ENCODE measurements around the gene YAE1.
A peak's percentile ranks its signal among the peaks of the same experiment; 100 is the strongest.
"Not testable (repeated sequence)": the region's sequence is repeated elsewhere in the genome, so short reads cannot be mapped to it uniquely, and the experiment has no call there.

Gene YAE1, protein sequence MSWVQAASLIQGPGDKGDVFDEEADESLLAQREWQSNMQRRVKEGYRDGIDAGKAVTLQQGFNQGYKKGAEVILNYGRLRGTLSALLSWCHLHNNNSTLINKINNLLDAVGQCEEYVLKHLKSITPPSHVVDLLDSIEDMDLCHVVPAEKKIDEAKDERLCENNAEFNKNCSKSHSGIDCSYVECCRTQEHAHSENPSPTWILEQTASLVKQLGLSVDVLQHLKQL

GRCh38 chr7:39566023-39566921 is at the start of gene YAE1:
TSS of gene YAE1 (plus strand) at chr7:39566404. CDS start at chr7:39566419, 15 bp downstream.
- DNase-seq = peak; percentile 64

GRCh38 chr7:39516498-39516897 is 49.7 kb upstream of the YAE1 start:
- DNase-seq = no peak

DNA sequence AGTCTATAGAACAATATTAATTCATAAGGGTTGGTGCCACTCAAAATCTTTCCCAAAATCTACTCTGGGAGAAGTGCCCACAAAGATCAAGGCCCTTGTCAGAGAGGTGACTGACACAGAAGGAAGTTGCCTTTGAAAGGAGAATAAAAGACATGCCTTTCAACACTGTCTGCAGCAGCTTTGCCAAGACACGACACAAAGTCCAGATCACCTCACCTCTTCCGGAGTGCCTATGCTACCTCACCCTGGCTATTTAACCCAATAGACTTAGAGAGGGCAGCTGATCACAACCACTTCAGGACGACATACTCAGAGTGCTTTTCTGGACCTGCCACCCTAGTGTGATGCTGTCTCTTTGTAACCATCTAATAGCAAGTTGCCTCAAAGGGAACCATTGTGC is 49.0 kb upstream of the YAE1 start:
- no peak for DNase-seq

DNA sequence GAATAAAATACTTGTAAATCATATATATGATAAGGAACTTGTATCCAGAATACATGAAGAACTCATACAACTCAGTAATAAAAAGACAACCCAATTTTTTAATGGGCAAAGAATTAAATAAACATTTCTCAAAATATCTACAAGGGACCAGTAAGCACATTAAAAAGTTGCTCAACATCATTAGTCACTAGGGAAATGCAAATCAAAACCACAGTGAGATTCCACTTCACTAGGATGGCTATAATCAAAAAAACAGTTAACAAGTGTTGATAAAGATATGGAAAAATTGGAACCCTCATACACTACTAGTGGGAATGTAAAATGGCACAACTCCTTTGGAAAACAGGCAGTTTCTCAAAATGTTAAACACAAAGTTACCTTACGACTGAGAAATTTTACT is 40.3 kb upstream of the YAE1 start:
- DNase-seq = no peak

GRCh38 chr7:39526666-39527065 is 39.5 kb upstream of the YAE1 start:
- DNase-seq = no peak

DNA sequence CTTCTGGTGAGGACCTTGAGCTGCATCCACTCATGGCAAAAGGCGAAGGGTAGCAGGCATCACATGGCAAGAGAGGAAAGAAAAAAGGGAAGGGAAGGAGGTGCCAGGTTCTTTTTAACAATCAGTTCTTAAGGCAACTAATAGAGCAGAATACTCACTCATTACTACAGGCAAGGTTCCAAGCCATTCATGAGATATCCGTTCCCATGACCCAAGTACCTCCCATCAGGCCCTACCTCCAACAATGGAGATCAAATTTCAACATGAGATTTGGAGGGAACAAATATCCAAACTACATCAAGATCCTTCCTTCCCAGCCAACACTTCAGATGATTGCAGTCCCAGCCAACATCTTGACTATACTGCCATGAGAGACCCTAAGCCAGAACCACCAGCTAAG is 38.9 kb upstream of the YAE1 start:
- DNase-seq = no peak

DNA sequence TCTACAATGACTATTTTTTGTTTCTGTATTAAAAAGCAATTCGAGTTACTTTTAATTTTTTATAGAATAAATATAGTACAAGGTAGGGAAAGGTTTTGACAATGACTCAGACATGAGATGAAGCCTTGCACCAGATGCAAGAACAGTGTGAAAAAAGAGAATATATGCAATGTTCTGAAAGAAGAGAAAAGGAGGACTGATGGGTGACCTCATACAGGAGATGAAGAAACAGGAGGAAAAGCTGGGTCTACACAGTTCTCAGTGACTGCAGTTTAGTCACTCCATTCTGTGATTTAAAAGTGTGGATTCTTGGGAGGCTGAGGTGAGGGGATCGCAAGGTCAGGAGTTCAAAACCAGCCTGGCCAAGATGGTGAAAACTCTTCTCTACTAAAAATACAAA is 38.3 kb upstream of the YAE1 start:
- no peak for DNase-seq

GRCh38 chr7:39528849-39529248 is 37.4 kb upstream of the YAE1 start:
- no peak for DNase-seq

DNA sequence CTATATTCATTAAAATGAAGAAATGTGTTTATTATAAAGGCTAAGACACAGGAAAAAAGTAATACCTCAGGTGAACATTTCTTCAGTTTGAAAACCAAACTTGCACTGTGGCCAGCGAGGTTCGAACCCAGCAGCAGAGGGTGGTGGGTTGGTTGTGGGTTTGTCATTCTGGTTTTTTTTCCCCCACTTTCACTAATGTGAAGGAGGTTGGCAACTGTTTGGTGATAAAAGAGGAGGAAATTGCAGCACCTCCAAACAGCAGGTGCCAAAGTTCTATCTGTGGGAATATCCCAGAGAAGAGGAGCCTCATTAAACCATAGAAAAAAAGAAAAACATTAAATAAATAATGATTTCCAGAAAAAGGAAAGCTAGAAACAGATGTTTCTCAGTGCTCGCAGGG is 36.6 kb upstream of the YAE1 start:
- no peak for DNase-seq

DNA sequence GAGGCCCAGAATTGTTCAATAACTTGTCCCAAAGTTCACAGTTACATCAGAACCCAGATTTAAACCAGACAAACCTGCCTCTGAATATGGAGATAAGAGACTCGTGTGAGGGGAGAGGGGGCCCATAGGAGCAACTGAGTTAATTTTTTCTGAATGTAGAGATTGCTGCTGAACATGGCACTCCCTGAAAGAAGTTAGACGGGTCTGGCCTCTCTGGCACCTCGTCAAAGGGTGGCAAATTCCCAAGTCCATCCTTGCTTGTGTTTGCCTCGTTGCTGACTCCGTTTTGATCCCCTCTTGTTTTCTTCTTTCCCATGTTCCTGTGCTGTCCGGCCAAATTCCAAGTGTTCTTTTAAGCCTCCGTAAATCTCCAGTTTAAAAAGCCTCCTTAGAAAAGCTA is 35.2 kb upstream of the YAE1 start:
- DNase-seq = no peak

DNA sequence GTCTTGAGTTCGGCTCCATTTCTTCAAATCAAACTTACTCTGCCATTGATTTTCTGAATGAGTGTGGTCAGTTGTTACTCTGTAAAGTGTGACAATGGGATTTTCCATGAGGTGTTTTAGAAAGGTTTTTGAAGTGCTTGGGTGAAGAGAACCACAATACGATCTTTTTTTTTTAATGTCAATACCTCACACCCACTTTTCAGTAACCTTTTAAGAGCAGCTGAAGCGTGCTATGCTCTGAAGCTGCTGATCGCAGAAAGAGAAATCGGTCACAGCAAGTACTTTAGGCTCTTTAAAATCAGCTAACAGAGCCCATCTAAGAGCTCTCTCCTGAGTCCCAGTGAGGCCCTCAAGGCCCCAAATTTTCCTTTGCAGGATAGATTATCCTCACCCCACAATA is 34.4 kb upstream of the YAE1 start:
- no peak for DNase-seq

GRCh38 chr7:39532832-39533231 is 33.4 kb upstream of the YAE1 start:
- no peak for DNase-seq

GRCh38 chr7:39534599-39534998 is 31.6 kb upstream of the YAE1 start:
- DNase-seq = no peak

DNA sequence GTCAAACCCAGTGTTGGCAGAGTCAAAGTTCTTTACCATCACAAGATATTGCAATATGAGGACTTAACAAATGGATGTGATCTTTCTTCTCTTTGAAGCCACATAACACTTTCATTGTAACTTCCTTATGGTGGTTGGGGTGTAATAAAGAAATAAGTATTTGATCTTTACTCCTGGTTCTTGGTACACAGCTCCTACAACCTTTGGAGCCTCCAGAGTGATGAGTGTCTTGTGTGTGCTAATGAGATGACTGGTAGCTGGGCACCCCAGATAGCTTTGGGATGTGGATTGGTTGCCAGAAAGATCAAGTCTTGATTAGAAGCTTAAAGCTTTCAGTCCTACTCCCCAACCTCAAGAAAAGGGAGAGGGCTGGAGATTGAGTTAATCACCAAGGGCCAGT is 31.1 kb upstream of the YAE1 start:
- DNase-seq = no peak

DNA sequence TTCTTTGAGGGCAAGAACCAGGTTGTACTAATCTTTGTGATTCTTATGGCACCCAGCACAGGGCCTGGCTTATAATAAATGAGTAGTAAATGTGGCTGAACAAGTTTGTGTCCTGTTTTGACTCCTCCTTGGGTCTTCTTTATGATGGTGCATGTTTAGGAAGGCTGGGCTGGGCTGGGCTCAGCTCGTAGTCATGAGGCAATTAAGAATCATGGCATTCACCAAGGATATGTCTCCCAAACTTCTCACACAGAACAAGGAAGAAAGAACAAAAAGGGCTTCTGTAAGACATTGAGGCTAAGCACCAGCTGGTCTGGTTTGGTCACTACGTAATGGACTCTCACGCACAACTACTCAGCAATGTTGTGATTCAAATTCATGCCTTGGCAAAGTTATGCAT is 30.5 kb upstream of the YAE1 start:
- no peak for DNase-seq

GRCh38 chr7:39536951-39537350 is 29.3 kb upstream of the YAE1 start:
- DNase-seq = no peak

DNA sequence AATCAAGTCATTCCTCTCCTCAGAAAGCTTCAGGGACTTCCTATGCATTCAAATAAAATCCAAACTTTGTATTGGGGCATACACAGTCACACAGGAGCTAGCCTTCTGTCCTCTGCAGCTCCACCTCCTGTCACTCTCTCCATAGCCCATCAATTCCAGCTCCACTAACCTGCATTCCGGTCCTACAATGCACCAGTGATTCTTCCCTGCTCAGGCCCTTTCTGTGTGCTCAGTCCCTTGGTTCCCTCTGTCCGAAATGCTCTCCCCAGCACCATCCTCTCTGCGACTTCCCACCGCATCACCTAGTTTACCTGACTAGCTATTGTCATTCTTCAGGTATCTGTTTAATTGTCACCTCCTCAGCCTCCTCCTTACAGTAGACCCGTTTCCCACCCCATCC is 26.4 kb upstream of the YAE1 start:
- no peak for DNase-seq

DNA sequence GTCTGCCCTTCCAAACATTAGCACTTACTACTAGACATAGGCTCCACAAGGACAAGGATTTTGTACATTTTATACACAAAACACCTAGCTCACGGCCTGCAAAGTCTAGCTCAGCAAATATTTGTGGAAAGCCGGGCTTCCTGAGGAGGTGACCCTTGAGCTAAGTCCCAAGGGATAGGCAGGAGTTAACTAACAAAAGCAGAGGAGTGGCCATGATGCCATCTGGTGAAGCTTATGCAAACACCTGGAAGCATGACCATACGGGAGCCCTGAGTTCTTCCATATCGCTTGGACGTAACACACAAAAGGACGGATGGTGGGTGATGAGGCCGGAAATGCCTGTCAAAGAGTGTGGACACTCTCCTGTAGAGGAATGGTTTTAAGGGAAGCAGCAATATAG is 25.9 kb upstream of the YAE1 start:
- no peak for DNase-seq

DNA sequence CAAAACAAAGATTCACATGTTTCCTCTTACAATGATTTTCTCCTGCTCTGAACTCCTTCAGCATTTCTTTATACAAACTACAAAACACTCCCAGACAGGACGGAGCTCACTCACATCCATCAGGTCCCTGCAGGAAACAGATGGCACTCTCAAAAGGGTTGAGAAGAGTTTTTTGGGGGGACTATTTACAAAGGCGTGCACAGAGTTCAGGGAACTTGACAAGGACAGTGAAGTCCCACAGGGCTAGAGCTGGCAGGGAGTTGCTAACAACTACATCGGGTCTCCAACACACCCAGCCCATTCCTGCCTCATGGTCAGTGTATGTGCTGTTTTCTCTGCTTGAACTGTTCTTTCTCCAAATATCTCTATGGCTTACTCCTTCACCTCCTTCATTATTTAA is 24.7 kb upstream of the YAE1 start:
- DNase-seq = no peak

DNA sequence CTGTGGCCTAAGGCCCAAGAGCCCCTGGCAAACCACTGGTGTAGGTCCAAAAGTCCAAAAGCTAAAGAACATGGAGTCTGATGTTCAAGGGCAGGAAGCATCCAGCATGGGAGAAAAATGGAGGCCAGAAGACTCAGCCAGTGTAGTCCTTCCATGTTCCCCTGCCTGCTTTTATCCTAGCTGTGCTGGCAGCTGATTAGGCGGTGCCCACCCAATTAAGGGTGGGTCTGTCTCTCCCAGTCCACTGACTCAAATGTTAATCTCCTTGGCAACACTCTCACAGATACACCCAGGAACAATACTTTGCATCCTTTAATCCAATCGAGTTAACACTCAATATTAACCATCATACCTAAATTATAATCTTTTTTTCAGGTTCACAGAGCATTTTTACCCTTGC is 21.4 kb upstream of the YAE1 start:
- DNase-seq = not testable (repeated sequence)

GRCh38 chr7:39547336-39547735 is 18.9 kb upstream of the YAE1 start:
- DNase-seq = no peak

GRCh38 chr7:39550411-39550810 is 15.8 kb upstream of the YAE1 start:
- DNase-seq = no peak

DNA sequence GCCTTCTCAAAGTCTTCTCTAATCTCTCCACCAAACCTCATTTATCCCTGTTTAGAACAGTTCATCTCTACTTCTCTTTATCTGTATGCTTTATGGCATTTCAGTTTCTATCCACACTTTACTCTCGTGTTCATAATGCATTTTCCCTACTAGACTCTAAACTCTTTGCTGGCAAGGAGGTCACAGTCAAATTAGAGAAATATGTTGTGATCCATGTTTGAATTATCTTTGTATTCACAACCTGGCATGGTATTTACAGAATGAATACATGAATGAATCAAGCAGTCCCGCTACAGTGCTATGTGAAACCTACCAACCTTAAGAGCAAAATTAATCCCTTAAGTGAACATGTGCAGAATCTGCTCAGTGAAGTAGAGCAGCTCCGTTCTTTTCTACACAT is 12.8 kb upstream of the YAE1 start:
- no peak for DNase-seq

DNA sequence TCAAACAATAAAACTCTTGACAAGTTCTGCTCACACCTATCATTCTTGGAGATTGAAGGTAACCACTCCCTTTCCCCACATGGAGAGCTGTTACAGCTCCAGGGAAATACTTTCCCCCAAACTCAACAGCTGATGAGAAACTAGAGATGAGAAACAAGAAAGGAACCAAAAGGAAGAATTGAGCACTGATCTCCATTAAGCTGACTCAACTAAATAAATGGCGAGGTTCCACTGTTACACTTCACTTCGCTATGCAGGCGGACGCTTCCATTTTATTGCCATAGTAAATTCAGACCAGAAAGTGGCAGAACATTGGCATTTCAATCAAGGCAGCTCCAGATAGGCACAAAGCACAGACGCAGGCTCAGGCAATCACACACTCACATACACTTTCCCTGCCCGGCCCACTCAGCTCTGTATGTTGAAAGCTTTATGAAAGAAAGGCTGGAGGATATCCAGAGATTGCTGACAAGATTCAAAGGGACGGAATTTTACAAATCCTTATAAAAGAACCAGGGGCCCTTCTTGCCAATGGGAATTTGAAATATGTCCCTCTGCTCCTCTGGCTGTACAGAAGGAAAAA is 11.5 kb upstream of the YAE1 start:
- DNase-seq = no peak

Data from NCI-H1694 treated with DMSO at 0.1 percent for 48 hours (cell line).